ENCODE data around the gene ADGRG4.

GRCh38 chrX:136425996-136426395 lies 125.2 kb downstream of the ADGRG4 start:
- TF ChIP-seq SUZ12 (IDR thresholded peaks at IDR 0.05; ENCODE audit: low read length) (no peak), POLR2A (IDR thresholded peaks at IDR 0.05; ENCODE audit: control extremely low read depth in 1 of 2, low read depth in 2 of 2, low read length in 2 of 2) (no peak), KDM4A (IDR thresholded peaks at IDR 0.05; ENCODE audit: low read depth, low read length, severe bottlenecking) (no peak), KDM1A (IDR thresholded peaks at IDR 0.05; ENCODE audit: borderline replicate concordance, low read length) (no peak), SRF (IDR thresholded peaks at IDR 0.05; ENCODE audit: low read depth, low read length) (no peak), NRF1 (IDR thresholded peaks at IDR 0.05; ENCODE audit: low read depth, low read length) (no peak), TAF1 (IDR thresholded peaks at IDR 0.05; ENCODE audit: low read depth, low read length) (no peak), ZNF274 (IDR thresholded peaks at IDR 0.05; ENCODE audit: borderline replicate concordance, extremely low read depth, low read length) (no peak)
- TF ChIP-seq, protein P1, sequence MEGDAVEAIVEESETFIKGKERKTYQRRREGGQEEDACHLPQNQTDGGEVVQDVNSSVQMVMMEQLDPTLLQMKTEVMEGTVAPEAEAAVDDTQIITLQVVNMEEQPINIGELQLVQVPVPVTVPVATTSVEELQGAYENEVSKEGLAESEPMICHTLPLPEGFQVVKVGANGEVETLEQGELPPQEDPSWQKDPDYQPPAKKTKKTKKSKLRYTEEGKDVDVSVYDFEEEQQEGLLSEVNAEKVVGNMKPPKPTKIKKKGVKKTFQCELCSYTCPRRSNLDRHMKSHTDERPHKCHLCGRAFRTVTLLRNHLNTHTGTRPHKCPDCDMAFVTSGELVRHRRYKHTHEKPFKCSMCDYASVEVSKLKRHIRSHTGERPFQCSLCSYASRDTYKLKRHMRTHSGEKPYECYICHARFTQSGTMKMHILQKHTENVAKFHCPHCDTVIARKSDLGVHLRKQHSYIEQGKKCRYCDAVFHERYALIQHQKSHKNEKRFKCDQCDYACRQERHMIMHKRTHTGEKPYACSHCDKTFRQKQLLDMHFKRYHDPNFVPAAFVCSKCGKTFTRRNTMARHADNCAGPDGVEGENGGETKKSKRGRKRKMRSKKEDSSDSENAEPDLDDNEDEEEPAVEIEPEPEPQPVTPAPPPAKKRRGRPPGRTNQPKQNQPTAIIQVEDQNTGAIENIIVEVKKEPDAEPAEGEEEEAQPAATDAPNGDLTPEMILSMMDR (IDR thresholded peaks at IDR 0.05; ENCODE audit: control extremely low read depth in 1 of 3, insufficient read depth in 1 of 3, low read depth in 1 of 3, low read length in 3 of 3) = no peak
- TF ChIP-seq, protein P2, sequence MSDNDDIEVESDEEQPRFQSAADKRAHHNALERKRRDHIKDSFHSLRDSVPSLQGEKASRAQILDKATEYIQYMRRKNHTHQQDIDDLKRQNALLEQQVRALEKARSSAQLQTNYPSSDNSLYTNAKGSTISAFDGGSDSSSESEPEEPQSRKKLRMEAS (IDR thresholded peaks at IDR 0.05) = no peak
- TF ChIP-seq, protein P3, sequence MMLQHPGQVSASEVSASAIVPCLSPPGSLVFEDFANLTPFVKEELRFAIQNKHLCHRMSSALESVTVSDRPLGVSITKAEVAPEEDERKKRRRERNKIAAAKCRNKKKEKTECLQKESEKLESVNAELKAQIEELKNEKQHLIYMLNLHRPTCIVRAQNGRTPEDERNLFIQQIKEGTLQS (IDR thresholded peaks at IDR 0.05; ENCODE audit: insufficient read depth, low read depth, low read length) = no peak
